NOMO-1 treated with dmso at 0.1 percent for 144 hours (cell line): Measurements from ENCODE around the gene ADIPOR1.
A peak's percentile ranks its signal among the peaks of the same experiment; 100 is the strongest.

Experiments used
- DNase-seq: peaks from one replicate; lab custom pipeline; 2025; ENCODE audit not compliant: unreplicated experiment; lab: John Stamatoyannopoulos, UW

ADIPOR1 gene

GRCh38 chr1:202974856-202975255, 16.7 kb upstream of the ADIPOR1 start:
- DNase-seq: no peak

- DNase-seq: no peak
Observed at GRCh38 chr1:202972046-202972445, 13.9 kb upstream of the ADIPOR1 start.

- DNase-seq: peak; percentile 94
Observed at GRCh38 chr1:202968895-202969295, 10.8 kb upstream of the ADIPOR1 start.

DNA sequence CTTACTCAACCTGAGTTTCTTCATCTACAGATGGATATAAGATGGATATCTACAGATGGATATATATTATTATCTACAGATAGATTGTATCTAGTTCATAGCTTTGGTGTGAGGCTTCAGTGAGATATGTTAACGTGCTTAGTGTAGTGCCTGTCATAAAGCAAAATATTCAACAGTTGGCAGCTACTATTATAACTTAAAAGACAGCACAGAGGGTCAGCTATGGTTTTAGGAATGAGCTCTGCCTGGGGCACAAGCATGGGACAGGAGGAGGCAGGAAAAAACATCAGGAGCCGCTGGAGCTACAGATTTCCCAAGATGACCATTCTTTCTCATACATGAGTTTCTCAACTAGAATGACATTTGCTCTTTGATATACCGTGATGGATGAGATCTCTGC, 10.2 kb upstream of the ADIPOR1 start:
- no peak for DNase-seq

DNA sequence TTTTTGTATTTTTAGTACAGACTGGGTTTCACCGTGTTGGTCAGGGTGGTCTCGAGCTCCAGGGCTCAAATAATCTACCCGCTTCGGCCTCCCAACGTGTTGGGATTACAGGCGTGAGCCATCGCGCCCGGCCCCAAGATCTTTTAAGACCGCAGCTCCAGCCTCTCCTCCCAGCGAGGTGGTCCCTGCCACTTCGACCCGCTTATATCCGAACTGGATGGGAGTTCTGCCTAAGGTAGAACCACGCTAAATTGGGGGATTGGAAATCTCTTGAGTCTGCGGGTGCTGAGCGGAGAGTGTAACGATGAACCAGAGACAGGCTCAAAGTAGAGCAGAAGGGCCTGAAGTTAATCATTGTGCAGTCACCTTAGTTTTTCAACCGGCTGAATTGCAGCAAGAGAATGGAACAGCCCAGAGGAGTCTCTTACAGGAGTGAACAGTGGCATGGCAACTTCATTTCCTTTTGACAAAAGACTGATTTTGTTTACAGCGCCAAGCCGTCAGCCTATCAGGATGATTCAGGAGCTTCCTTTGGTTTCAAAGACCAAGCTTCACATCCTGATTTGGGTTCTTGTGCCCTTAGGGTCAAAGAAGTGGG, 9.7 kb upstream of the ADIPOR1 start:
- peak; percentile 18 for DNase-seq

DNA sequence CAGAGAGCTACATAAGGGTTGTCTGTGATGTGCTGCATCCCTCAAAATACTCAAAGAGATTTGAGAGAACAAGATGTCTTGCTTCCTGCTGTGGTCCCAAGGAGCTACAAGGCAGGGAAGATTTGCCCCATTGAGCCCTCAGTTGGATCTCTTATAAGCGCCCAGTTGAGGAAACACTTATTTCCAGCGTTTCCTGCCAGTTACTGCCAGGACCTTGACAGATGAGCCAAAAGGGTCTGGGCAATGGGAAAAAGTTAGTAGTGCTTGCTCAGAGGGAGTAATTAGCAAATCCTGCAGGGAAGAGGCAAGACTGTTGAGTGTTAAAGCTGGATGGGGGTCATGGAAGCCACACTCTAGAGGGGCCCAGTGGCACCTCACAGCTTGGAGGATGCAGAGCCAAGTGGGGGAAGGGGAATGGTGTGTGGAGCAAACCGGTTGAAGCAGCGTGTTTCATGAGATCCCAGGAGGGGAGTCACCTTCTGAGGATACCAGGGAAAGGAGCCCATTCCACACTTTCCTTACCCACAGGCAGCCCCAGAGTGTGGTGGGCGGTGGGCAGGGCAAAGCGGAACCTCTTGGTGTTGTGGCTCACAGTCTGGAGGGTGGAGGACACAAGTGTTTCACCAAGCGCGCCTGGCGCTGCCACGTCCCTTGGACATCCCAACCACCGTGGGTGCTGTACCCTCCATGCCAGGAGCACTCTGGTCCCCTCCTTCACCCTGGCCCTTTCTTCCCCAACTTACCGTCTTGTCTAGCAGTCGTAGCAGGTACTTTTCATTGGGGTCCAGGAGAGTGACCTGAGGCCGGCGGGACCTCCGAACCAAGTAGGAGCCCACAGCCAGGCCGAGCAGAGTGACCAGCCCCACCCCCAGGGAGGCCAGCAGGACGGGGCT, 8.1 kb upstream of the ADIPOR1 start:
- no peak for DNase-seq

- DNase-seq: no peak
Observed at GRCh38 chr1:202965422-202965821, 7.3 kb upstream of the ADIPOR1 start.

DNA sequence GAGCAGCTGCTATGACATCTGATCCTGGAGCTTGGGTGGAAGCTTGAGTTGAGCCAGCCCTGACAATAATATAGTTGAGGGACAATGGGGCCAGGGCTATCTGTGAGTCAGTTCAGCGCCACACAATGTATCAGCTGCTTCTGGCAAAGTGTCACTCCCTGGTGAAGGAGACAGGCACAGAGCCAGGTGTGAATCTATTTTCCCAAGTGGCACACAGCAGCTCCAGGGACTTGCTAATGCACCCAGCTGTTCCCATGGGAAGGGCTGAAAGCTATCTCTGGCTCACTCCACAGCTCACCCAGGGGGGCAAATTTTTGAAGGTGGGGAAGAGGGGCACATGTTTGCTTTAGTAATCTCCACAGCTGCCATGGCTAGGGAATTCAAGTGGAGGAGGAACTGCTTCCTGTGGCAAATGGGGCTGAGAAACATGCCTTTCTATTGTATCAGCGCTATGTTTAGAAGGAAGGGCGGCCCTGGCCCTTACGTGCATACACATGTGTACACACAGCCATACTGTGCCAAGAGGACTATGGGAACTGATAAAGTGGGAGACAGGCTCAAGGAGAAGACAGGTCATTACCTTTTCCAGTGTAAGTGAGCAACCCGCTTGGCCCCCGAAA, 6.8 kb upstream of the ADIPOR1 start:
- DNase-seq: no peak

GRCh38 chr1:202961220-202961880, 3.2 kb upstream of the ADIPOR1 start:
- no peak for DNase-seq

DNA sequence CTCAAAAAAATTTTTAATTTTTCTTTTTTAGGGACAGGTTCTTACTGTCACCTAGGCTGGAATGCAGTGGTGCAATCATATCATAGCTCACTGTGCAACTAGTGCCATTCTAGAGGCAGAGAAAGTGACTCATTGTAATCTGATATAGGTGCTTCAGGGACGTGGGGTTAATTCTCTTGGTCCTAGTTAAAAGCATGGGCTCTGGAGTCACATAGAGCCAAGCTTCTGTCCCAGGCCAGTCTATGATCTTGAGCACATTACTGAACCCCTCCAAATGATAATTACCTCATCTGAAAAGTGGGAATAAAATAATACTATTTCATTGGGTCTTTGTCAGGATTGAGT, 1.1 kb upstream of the ADIPOR1 start:
- no peak for DNase-seq

DNA sequence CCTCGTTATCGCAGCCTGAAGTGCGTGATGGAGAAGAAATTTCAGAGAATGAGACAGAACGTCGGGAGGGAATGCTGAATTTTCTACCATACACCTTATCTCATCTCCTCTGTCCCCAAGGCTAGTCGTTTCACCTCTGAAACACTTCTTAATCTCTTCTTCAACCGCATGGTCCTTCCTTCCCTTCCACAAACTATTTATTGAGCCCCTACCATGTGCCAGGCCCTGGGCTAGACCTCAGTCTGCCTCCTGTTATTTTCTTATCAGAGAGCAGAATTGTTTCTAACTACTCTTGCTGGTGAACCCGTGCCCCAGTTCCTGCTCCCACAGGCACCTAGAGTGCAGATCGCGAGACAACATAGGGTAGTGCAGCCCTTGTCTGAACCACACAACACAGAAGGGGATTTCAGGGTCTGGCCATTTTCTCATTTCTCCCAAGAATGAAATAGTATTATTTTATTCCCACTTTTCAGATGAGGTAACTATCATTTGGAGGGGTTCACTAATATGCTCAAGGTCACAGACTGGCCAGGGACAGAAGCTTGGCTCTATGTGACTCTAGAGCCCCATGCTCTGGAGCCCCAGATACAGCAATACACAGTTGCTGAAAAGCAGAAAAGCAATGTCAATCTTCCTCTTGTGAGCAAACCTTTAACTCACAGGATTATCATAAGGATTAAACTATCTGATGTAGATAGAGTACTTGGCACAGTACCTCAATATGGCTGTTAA, 598 bp upstream of the ADIPOR1 start:
- no peak for DNase-seq

GRCh38 chr1:202956969-202957368, 1.1 kb downstream of the ADIPOR1 start:
- no peak for DNase-seq

- DNase-seq: no peak
Observed at GRCh38 chr1:202954057-202954745, 3.9 kb downstream of the ADIPOR1 start.

- no peak for DNase-seq
Observed at GRCh38 chr1:202953392-202953791, 4.7 kb downstream of the ADIPOR1 start.

GRCh38 chr1:202952818-202953217, 5.3 kb downstream of the ADIPOR1 start:
- peak; percentile 79 for DNase-seq

- no peak for DNase-seq
Observed at GRCh38 chr1:202952099-202952498, 6.0 kb downstream of the ADIPOR1 start.

DNA sequence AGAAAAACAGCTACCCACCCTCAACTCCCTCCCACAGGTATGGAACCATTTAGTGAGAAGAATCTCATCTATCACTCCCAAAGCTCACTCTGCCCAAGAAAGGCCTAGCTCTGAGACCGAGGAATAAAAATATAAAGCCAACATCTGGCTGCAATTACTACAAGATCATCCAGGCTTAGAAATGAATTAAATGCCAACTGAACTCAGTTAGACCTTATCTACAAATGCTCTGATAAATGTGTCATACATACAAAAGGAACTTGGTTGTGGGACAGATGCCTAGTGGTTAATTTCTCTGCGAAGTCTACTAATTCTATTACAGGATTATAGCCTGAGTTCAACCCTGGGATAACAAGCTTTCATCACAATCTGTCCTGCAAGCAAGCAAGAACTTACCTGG, 6.7 kb downstream of the ADIPOR1 start:
- no peak for DNase-seq

- no peak for DNase-seq
Observed at GRCh38 chr1:202945483-202945882, 12.6 kb downstream of the ADIPOR1 start.

GRCh38 chr1:202944438-202944921, 13.6 kb downstream of the ADIPOR1 start:
- no peak for DNase-seq

GRCh38 chr1:202942426-202942825, 15.7 kb downstream of the ADIPOR1 start:
- no peak for DNase-seq
